ENCODE results near the gene CDH13.

CDH13 gene

DNA sequence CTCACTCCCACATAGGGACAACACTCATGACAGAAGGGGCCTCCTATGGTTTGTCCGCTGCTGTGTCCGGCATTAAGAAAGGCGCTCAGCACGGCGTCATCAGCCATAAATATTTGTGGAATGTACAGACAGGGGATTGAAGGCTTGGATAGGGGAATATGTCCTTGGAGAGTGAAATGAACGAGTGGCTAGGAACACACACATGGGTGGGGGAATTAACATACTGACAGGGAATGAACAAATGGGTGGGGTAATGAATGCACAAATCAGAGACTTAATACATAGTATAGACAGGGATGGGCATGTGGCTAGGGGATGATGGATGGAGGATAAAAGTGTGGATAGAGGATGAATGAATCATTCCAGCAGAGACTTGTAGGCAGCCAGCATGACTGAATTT is 1027.0 kb downstream of the CDH13 start:
- no peak for DNase-seq

DNA sequence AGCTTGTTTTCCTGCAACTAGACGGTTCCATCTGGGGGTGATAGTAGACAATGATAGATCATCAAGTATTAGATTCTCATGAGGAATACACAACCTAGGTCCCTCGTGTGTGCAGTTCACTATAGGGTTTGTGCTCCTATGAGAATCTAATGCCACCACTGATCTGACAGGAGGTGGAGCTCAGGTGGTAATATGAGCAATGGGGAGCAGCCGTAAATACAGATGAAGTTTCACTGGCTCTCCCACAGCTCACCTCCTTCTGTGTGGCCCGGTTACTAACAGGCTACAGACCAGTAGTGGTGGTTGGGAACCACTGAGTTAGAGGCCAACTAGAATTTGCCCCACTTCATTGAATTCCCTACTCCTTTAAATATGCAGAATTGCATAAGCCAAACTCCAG is 1033.5 kb downstream of the CDH13 start:
- no peak for DNase-seq

DNA sequence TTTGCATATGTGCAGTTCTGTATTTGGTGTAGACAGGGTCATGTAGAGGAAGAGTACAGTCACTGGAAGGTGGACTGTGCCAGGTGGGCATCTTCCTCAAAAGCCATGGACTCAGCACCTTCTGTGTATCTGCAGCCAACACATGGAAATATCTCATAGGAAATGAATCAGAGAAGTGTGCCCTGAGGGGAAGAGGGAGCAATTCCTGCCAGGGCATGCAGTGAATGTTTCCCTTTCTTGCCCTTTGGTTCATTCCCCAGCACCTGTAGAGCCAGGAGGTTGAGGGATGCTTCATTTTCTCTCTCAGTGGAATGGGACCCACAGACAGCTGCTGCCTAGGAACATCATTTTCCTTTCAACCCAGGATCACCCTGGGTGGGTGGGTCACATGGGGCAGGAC is 1034.9 kb downstream of the CDH13 start:
- DNase-seq, result no peak

DNA sequence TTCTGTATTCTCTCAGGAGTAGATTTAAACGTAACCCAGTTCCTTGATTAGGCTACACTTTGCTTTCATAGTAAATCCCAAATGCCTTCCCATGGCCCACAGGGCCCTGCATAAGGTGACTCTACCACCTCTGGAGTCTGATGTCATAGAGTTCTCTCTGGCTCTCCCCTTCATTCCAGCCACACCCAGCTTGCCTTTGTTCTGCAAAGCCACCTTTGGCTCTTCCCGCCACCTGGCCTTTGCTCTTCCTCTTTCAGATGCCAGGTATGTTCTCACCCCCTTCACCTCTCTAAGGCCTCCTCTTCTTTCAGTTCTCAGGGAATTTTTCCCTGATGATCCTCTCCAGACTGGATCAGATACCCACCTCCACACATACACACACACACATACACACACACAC is 1039.7 kb downstream of the CDH13 start:
- no peak for DNase-seq

DNA sequence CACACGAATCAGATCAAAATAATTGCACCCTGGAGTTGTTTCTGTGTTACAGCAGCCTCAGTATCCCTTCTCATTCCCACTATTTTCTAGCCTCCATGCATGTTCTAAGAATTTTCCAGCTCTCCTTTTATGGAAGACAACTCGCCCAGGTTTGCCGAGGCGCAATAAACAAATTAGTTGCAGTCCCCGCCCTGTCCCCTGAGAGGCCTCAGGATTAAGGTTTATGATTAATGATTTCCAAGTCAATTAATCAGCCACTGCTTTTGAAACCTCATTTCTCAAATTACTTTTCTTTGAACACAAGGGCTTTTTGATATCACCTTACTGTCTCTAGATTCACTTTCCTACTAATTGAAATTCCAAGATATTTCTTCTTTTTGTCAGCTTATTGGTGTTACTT is 1042.7 kb downstream of the CDH13 start:
- no peak for DNase-seq

DNA sequence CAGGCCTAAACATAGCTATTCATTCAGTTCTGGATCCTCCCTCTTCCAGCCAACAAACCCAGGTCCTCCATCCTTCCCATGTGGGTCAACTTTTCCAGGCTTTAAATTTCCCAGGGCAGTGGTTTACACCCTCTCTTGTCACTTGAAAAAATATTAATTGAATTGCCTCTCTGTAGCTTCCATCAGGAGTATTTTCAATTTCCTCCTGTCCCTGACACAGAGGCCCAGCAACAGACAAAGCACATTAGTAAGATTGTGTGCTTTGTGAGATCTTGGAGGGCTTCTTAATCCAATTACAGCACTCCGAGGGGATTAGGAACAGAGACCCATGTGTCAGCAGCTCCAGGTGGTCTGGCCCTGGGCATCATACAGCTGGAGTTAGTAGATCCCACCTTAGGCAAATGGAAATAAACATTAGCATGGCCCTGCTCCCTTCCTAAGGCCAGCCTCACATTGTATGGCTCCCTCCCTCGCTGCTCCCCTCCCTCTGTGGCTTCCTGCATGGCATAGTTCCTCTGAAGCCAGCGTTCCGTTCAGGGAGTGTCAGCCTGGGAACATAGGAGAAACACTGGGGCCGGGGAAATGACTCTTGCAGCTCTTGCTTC is 1048.3 kb downstream of the CDH13 start:
- no peak for DNase-seq

DNA sequence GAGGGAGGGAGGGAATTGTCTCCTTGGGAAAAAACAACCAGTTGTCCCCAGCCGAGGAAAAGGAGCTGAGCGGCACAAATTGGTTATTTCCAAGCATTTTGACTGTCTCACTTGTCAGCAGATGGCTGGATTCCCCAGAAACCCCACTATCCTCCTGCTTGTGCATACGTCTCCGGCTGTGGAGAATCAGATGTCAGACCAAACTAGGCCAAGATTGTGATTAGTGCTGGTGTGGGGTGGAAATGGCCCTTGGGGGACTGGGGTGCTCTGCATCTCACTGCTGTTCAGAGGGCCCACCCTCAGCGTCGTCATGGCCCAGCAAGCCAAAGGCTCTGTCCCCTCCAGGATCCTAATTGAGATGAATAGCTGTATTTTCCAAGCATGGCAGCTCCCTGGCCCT is 1049.3 kb downstream of the CDH13 start:
- DNase-seq, result no peak

DNA sequence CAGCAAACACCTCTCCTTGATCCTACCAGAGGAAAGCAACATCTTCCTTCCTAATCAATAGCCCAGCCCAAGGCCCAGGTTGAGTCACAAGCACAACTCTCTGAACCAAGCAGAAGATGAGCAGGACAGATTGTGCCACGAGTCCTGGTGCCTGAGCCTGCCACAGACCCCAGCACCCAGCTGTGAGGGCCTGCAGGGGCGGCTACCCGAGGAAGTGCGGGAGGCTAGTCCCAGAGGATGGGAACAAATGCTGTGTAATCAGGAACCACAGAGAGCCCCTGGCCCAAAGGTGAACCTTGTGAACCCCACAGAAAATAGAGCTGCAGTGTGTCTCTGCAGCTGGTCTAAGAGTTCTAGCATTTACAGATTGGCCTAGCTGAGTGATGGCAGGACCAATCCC is 1054.2 kb downstream of the CDH13 start:
- DNase-seq, result no peak

DNA sequence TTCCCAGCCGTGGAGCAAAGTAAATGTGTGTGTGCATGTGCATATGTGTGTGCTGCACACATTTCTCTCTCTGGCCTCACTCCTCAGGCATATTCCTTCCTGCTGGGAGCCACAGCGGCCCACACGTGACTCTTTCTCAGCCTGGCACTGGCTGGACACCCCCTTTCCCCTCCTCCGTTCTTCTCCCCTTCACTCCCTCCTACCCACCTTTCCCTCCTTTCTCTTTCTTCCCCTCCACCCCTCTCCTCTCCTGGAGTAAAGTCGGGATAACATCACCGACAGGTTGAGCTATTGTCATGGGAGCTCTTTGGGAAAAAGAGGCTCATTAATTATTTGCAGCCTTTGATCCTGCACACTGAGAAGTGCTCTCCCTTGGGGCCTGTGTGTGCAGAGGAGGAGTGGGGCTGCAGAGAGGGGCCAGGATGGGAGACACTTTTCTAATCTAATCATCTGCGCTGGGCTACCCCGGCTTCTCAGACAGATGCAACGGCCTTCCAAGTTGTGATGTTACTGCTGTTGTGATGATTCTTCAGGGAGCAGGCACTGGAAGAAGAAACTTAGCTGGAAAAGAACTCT is 1054.7 kb downstream of the CDH13 start:
- no peak for DNase-seq

DNA sequence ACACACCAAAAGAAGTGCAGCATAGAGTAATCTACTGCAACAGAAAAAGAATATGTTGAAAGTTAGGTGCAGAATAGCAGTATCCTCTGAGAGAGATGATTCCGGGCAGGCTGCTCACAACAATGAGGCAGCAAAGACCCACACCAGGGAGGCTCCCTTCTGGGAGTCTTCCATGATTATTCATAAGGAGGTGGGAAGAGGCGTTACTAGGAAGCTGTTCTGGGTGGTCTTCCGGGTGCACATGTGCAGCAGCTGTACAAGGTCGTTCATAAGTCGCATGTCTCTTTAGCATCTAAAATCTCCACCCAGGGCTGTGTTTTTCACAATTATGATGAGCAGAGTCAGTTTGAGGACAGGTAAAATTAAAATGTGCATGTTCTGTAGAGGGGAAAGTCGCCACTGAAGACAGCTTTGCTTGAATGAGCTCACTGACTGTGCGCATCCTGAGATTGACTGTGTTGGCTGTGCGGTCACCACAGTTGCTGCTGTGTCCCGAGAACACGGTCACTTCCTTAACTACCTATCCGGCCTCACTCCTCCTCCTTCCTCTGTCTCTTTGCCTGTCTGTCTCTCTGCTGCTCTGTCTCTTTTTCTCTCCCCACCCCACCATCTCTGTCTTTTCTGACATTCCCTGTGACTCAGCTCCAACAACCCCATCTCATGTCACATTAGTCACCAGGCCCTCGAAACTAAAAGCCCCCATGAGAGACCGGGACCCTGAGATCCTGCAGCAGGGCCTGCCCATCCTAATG is 1055.5 kb downstream of the CDH13 start:
- no peak for DNase-seq

DNA sequence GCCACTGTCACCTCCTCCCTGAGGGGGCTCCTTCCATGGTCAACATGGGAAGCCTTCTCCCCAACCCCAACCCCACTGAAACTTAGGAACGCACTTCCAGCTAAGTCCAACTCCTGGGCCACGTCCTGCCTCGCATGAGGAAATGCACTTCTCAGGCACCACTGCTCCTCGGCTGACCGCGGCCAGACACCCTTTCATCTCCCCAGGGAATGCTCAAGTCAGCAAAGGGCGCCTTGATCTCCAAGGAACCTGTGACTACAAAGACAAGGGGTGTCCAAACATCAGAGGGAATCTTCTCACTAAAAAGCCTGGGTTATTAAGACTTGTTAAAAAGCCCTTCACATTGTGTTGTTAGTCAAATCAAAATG is 1056.1 kb downstream of the CDH13 start:
- DNase-seq, result no peak

DNA sequence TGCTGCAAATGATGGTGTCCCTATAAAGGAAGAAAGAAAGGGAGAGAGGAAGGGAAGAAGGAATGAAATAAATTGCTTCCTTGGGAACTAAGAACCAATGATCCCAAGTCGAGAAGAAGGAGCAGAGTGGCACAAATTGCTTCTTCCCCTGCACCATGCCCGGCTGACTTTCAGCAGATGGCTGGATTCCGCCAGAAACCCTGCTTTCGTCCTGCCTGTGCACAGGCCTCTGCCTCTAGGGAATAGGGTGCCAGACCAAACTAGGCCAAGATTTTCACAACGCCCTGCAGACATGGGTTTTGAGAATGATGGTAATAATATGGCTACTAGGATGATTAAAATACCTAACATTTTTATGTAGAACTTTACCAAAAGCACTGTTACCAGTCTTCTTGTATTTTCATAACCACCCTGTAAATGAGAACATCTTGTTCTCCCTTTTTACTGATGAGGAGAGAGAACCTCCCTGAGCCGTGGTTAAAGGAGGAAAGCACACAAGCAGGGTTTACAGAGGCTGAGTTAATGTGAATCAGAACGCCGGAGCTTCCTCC is 1058.9 kb downstream of the CDH13 start:
- DNase-seq, result no peak

DNA sequence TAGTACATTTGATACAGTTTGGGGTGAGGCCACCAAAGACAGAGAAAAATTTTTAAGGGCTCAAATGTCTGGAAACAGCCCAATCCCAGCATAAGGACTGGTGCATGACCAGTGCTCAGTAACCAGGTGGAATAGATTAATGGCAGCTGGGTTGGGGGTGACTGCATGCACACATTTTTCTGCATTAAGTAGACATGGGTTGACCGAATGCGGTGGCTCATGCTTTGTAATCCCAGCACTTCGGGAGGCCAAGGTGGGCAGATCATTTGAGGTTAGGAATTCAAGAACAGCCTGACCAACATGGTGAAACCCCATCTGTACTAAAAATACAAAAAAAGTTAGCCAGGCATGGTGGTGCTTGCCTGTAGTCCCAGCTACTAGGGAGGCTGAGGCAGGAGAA is 1060.0 kb downstream of the CDH13 start:
- no peak for DNase-seq

DNA sequence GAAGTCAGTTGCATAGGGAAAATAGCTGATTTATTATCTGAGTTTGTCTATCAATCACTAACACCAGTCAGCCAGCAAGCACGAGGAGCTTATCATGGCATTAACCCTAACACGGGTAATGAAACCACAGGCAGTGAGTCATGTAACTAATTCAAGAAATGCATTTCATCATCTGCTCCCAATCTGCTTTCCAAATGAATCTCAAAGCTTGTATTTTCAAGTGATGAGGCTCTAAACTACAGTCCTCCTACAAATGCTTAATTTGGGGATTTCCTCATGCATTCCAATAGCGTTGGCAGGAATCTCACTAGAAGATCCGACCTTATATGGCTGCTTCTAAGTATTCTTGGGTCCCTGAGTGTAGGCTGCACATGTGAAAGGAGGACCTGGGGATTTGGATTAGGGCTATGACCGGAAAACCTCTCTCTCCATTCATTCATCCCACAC is 1062.6 kb downstream of the CDH13 start:
- DNase-seq, result no peak

DNA sequence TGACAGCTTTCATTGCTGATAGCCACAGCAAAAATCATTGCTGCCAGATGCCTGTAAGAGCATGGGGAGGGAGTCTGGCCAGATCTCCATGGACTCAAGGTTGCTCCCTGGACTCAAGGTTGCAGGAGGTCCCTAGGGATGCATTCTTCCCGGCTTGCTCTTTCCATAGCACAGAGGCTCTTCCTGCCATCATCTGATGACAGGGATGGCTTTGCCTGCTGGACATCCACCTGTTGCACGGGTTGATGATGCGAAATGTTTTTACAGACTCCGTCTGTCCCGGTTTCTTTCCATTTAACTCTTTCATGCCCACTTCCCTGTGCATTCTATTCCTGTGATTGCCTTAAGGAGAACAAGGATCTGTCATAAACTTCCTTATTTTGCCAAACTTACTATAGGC is 1065.5 kb downstream of the CDH13 start:
- DNase-seq, result no peak

DNA sequence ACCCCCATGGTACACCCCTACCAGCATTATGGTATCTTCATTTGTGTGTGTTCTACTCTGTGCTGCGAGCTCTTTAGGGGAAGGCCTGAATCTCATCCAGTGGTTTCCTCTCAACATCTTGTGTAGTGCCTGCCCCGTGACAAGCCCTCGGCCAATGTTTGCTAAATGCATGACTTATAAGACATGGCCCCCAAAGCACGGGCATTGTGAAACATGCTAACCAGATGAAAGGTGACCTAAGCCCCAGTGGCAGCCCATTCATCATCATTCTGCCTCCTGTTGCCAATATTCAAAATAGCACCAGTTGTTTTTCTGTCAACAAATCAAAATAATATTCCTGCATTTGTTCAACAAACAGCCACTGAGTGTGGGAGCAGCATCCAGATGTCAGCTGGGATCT is 1072.2 kb downstream of the CDH13 start:
- no peak for DNase-seq

DNA sequence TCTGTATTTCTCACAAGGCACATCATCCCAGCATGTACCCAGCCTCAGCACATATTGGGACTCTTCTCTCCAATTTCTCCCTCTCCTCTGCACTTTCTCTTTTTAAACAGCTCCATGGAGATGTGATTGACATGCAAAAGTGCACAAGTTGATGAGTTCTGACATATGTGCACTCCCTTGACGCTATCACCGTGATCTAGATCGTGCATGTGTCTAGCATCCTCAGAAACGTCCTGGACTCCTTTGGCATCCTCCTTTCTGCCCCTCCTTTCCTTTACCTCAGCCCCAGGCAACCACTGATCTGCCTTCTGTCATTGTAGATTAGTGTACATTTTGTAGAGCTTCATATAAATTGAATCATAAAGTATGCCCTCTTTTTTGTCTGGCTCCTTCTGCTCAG is 1073.0 kb downstream of the CDH13 start:
- DNase-seq, result no peak

DNA sequence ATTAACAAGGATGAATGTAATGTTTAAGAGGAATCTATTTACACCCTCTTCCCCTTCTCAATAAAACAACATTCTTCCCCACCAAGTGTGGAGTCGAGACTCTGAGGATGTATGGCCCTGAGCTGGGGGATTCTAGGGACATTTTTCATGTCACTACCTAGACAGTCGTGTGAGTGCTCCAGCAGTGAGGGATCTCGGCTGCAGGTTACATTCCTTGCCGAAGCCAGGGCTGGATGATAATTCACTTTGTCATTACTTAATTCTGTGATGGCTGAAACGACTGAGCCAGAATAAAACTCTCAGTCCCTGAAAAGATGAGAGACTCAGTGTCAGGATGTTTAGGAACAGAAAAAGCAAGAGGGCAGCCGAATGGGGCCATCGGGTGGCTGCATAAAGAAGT is 1074.1 kb downstream of the CDH13 start:
- DNase-seq, result no peak

DNA sequence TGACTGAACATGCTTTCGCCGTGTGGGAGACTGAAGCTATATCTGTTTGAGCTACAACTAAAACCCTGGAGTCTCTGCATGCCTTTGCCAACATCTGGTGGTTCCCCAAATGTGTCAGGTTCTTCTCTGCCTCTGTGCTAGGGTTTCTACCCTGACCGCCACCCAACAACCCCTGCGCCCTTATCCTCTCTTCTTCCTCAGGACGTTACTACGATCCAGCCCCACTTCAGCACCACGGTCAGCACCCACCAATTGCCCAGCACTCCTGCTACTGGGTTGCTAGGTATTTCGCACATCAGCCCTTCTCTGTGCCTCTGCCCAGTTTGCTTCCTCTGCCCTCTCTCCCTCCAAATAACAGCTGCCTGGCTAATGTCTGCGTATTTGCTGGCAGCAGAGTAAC is 1074.7 kb downstream of the CDH13 start:
- DNase-seq, result no peak

DNA sequence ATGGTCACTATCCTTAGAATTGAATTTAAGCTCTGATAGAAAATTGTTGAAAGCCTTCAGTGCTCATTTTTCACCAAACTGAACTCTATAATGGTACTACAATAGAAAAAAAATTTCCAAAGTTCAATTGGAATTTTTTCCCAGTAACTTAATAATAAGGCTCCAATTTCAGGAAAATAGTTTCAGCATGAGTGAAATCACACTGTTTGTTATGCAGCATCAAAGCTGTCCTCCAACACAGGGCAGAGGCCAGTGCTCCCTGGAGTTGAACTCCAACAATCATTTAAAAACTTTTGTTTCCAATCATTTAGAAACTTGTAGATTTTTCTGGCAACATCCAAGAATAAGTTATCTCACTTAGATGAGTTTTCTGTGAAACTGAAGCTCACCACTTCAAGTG is 1077.9 kb downstream of the CDH13 start:
- no peak for DNase-seq

DNA sequence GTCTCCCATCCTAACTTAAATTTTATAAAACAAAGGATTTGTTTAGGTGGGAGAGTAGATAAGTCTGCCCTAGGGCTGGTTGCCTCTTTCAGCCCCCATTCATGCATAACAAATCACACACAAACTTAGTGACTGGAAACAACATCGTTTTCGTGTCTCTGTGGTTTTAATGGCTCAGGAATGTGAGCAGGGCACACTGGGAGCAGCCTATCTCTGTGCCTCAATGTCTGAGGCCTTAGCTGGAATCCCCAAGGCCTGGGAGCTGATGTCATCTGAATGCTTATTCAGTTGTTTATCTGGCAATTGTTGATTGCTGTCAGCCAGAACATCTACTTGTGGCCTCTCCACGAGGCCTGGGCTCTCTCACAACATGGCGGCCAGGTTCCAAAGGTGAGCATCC is 1079.1 kb downstream of the CDH13 start:
- DNase-seq, result no peak

DNA sequence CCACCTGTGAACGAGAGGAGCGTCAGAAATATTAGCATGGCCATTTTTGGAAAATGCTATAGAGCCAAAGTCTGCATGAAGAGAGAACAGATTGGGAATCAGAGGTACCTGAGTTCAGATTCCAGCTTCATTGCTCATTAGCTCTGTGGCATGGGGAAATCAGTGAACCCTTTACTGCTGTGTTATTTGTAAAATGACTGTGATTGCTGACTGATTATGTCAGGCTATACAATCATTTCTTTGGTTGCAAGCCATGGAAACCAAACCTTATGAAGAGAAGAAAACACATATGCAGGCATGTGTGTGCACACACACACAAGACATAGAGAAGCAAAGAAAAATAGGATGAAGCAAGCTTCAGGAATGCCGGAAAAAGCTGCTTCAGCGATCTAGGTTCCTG is 1079.6 kb downstream of the CDH13 start:
- DNase-seq, result no peak

DNA sequence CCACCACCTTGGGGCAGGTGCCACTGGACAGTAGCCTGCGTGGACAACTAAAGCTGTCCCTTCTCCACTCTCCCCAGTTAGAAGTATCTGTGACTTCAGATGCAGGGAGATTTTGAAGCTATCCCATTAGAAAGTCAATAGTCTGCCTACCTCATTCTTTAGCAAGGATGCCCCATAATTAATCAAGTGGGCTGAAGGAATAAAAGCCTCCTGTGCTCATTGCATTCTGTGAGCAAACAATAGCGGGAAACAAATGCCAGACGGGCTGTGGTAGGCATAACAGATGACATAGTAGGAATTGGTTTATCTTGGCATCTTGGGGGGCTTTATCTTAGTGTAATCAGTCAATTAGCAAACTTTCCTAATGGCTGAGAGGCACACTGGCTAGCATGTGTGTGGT is 1084.3 kb downstream of the CDH13 start:
- DNase-seq, result no peak

DNA sequence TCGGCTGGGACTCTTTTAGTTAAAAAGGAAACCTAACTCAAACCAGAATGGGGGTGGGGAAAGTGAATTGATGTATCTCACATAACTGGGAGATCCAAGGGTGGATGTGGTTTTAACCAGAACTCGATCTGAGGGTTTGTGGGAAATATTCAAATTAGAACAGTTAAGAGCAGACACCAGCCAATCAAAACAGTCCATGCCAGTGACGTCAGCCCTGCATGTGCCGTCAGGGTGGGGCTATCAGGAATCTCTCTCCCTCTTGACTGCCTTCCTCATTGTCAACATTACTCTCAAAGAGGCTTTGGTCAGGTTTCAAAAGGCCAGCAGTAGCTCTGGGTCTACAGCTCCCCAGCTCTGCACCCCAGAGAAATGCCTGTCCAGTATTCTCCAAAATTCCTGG is 1086.8 kb downstream of the CDH13 start:
- DNase-seq, result no peak

DNA sequence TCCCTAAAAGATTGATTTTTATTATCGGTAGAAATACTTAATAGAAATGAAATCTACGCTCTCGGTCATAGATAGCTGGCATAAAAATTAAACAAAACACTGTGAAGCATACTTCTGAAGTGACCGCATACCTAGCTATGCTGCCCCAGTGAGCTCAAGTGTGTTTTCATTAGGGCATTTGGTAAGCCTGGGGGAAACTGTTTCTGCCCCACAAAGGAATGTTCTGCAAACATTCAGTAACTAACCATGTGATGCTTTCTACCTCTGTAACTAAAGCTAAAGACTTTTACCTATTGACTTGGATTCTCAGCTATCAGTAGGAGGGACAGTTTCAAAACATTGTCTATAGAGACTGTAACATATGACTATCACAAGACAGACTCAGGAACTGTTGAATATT is 1087.5 kb downstream of the CDH13 start:
- DNase-seq, result no peak

All from NK-92 treated with Interleukin-12 subunit alpha and Interleukin-12 subunit beta, amount 100 ng/mL, for 24 hours (cell line).